Ishikawa (cell line): Measurements from ENCODE around the gene REC114.

Source experiments
- CREB1 ChIP-seq: IDR thresholded peaks from 2 replicates; pipeline ENCODE4 v1.6.1; 2012; ENCODE audit warnings: low read depth
- EGR1 ChIP-seq: IDR thresholded peaks from 2 replicates; pipeline ENCODE4 v1.6.1; 2012
- EP300 ChIP-seq: IDR thresholded peaks from 2 replicates; pipeline ENCODE4 v1.6.1; 2012; ENCODE audit warnings: borderline replicate concordance
- FOXM1 ChIP-seq: IDR thresholded peaks from 2 replicates; pipeline ENCODE4 v1.6.1; 2012; ENCODE audit warnings: low read depth, borderline replicate concordance
- MAX ChIP-seq: IDR thresholded peaks from 2 replicates; pipeline ENCODE4 v1.6.1; 2012
- NFIC ChIP-seq: IDR thresholded peaks from 2 replicates; pipeline ENCODE4 v1.6.1; 2012
- RAD21 ChIP-seq: IDR thresholded peaks from 2 replicates; pipeline ENCODE4 v1.6.1; 2012; ENCODE audit warnings: low read depth
- TCF12 ChIP-seq: IDR thresholded peaks from 2 replicates; pipeline ENCODE4 v1.6.1; 2012; ENCODE audit warnings: low read depth
- YY1 ChIP-seq: IDR thresholded peaks from 2 replicates; pipeline ENCODE4 v1.6.1; 2012; ENCODE audit warnings: low read depth
- TF ChIP-seq, protein P1 (sequence below): IDR thresholded peaks from 2 replicates; pipeline ENCODE4 v1.6.1; 2012; ENCODE audit warnings: low read depth, mild to moderate bottlenecking

DNA sequence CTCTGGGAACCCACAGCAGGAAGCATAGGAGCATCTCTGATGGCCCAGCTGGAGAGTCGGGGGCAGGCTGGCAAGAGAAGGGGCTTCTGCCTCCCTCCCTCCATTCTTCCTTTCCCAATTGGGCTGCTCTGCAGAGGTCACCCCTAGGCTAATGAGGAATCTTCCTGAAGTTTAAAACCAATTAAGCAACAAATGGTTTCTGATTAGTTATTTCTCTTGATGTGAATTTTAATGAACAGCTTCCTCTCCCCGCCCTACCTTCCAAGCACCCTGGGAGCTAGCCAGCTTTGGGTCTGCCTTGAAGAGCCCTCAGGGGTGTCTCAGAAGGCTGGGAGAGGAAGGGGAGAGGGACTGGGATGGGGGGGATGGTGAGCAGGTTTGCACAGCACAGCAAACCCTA lies 49.6 kb upstream of the REC114 start:
- TF ChIP-seq TCF12 (no peak), YY1 (no peak), EP300 (no peak), MAX (no peak), EGR1 (no peak), FOXM1 (no peak), RAD21 (no peak), CREB1 (no peak), NFIC (no peak)
- TF ChIP-seq, protein P1, sequence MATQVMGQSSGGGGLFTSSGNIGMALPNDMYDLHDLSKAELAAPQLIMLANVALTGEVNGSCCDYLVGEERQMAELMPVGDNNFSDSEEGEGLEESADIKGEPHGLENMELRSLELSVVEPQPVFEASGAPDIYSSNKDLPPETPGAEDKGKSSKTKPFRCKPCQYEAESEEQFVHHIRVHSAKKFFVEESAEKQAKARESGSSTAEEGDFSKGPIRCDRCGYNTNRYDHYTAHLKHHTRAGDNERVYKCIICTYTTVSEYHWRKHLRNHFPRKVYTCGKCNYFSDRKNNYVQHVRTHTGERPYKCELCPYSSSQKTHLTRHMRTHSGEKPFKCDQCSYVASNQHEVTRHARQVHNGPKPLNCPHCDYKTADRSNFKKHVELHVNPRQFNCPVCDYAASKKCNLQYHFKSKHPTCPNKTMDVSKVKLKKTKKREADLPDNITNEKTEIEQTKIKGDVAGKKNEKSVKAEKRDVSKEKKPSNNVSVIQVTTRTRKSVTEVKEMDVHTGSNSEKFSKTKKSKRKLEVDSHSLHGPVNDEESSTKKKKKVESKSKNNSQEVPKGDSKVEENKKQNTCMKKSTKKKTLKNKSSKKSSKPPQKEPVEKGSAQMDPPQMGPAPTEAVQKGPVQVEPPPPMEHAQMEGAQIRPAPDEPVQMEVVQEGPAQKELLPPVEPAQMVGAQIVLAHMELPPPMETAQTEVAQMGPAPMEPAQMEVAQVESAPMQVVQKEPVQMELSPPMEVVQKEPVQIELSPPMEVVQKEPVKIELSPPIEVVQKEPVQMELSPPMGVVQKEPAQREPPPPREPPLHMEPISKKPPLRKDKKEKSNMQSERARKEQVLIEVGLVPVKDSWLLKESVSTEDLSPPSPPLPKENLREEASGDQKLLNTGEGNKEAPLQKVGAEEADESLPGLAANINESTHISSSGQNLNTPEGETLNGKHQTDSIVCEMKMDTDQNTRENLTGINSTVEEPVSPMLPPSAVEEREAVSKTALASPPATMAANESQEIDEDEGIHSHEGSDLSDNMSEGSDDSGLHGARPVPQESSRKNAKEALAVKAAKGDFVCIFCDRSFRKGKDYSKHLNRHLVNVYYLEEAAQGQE, result no peak
